Daoy (cell line): ENCODE data around the gene MVB12A. TPM values are rescaled to one million over a fixed set of nuclear protein-coding genes. Genes with fewer than 3 reads are reported as not detected.
A peak's percentile ranks its signal among the peaks of the same experiment; 100 is the strongest.

Experiments
- DNase-seq: peaks from one replicate; pipeline ENCODE4 v3.0.0-alpha.2; 2015; ENCODE audit warnings: low read depth
- total RNA-seq: library from RNA; depleted of rRNA; stranded (reverse); fragments of >200 nt; shearing (Covaris generic); gene quantifications from 2 replicates; pipeline ENCODE4 v1.2.3, GENCODE V29; 2014; rRNA removed

MVB12A gene
- total RNA-seq, 1 experiment from 2014 or later, result 82.3 TPM

DNA sequence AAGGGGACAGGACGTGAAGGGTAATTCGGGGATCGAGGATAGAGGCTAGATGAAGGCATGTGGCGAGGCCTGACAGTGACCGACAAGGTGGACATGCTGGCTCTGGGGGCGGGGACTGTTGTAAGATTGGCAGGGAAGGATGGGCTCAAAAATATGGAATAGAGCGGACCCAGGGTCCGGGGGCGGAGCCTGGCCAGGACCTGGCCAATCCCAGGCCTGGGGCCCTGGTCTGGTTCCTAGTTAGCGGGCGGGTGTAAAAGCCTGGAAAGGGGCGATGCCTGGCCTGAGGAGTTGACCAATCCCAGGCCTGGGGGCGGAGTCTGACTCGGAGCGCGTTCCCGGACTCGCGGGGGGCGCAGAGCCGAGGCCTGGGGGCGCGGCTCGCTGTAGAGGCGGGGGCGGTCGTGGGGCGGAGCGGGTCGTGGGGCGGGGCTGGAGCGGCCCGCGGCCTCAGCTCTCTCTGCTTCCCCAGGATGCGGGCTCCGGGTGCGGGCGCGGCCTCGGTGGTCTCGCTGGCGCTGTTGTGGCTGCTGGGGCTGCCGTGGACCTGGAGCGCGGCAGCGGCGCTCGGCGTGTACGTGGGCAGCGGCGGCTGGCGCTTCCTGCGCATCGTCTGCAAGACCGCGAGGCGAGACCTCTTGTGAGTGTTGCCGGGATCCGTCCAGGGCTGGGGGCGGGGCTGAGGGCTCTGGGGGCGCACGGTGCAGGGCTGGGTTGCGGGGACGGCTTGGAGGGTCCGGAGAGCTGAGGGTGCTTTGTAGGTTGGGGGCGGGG lies 50.4 kb downstream of the MVB12A start, which contains the start of gene SLC27A1:
Gene SLC27A1, plus strand, starts transcription at position 457 of the 774 bp plus-strand sequence. Its CDS starts 17 bp downstream, at position 474.
- peak; percentile 99 for DNase-seq

DNA sequence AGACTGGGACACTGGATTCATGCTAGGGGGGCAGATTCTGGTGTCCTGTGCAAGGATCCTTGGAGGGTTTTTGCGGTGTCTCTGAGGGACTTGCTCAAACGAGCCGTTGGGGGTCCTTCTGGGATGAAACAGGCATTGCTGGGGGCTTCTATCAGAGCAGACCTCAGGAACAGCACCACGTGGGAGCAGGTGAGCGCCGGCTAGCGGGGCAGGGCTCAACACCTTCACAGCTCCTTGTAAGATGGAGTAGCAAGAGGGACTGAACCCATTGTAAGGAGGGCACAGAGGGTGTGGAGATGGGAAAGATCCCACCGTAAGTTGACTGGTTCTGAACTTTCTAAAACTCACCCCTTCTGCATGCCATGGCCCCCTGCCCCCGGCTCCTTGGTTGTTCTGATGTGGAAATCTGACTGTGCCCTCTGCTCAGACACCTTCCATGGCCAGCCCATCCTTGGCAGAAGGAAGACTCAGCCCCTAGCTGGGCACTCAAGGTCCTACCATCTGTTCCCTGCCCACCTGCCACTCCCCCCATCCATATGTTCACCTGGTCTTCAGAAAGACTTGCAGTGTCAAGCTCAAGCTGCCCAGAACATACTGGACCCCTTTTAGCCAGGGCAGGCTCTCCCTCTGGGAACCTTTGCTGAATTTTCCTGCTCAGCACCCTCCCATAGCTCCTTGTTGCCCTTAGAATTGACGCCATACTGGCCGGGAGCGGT lies 51.7 kb downstream of the MVB12A start:
- DNase-seq, result no peak

DNA sequence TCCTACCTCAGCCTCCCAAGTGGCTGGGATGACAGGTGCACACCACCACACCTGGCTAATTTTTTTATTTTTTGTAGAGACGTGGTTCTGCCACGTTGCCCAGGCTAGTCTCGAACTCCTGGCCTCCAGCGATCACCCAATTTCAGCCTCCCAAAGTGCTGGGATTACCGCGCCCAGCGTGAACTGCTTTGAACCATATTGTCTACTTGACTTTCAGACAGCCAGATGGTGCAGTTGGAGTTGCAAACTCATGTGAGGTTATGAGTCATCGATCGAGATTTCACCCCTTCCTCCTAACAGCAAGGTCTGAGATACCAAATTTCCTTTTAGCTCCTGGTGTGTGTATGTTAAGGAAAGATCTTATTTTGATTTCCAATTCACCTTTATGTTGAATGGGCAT lies 53.2 kb downstream of the MVB12A start:
- peak; percentile 75 for DNase-seq

Other genes starting within 250 kb of the MVB12A start
- 25.5 and 33.5 TPM in 2 replicates for gene USE1, start 204.7 kb upstream of the MVB12A start, total RNA-seq
- gene OCEL1, start 193.8 kb upstream of the MVB12A start, total RNA-seq, result 0.18 and 1.6 TPM in 2 replicates
- gene NR2F6, start 174.1 kb upstream of the MVB12A start, total RNA-seq, result 44.5 and 51.8 TPM in 2 replicates
- gene USHBP1, start 155.3 kb upstream of the MVB12A start, total RNA-seq, result not detected in 2 replicates
- gene BABAM1, start 152.6 kb upstream of the MVB12A start, total RNA-seq, result 174 and 192 TPM in 2 replicates
- 1.6 and 2.3 TPM in 2 replicates for gene ANKLE1, start 138.1 kb upstream of the MVB12A start, total RNA-seq
- 7.6 and 11.6 TPM in 2 replicates for gene ABHD8, start 116.6 kb upstream of the MVB12A start, total RNA-seq
- gene MRPL34, start 114.2 kb upstream of the MVB12A start, total RNA-seq, result 68.9 and 94.4 TPM in 2 replicates
- 50.1 and 63.0 TPM in 2 replicates for gene DDA1, start 110.5 kb upstream of the MVB12A start, total RNA-seq
- gene ANO8, start 85.2 kb upstream of the MVB12A start, total RNA-seq, result 2.5 TPM in 2 replicates
- 42.5 and 43.1 TPM in 2 replicates for gene GTPBP3, start 82.5 kb upstream of the MVB12A start, total RNA-seq
- not detected in 2 replicates for gene PLVAP, start 42.7 kb upstream of the MVB12A start, total RNA-seq
- 0.69 TPM in 1 of 2 replicates, not detected in the other for gene CCDC194, start 25.9 kb upstream of the MVB12A start, total RNA-seq
- 0.83 and 4.4 TPM in 2 replicates for gene BST2, start 14.4 kb upstream of the MVB12A start, total RNA-seq
- not detected in 2 replicates for gene TMEM221, start 28.6 kb downstream of the MVB12A start, total RNA-seq
- gene NXNL1, start 40.9 kb downstream of the MVB12A start, total RNA-seq, result not detected in 2 replicates
- gene SLC27A1, start 50.5 kb downstream of the MVB12A start, total RNA-seq, result 0.98 and 3.7 TPM in 2 replicates
- 40.8 and 95.0 TPM in 2 replicates for gene PGLS, start 91.6 kb downstream of the MVB12A start, total RNA-seq
- 58.8 and 60.5 TPM in 2 replicates for gene COLGALT1, start 135.6 kb downstream of the MVB12A start, total RNA-seq